Neural cell (in vitro differentiated cells): ENCODE data around the gene PAX8. TPM values are rescaled to one million over a fixed set of nuclear protein-coding genes. Genes with fewer than 3 reads are reported as not detected.
A peak's percentile ranks its signal among the peaks of the same experiment; 100 is the strongest.

Experiments used
- H2AFZ ChIP-seq: fragments of 200-600, 300-800 bp; sonication (generic), shearing (Covaris generic); 2 replicates; pipeline ENCODE4 v1.6.0; 2014; ENCODE audit warnings: low read depth, mild to moderate bottlenecking, antibody characterized with exemption, low read length, moderate library complexity
- H3F3A ChIP-seq: fragments of 200-600 bp; shearing (Covaris generic); 2 replicates; pipeline ENCODE4 v1.6.1; 2016; ENCODE audit warnings: mild to moderate bottlenecking, moderate library complexity, mixed read lengths, antibody characterized with exemption, low read length; ENCODE audit not compliant: insufficient read depth, poor library complexity, severe bottlenecking
- H3K27ac ChIP-seq: fragments of 200-600, 300-800 bp; sonication (generic), shearing (Covaris generic); 2 replicates; pipeline ENCODE4 v1.5.1; 2014; ENCODE audit warnings: mild to moderate bottlenecking, low read length, moderate library complexity
- H3K27me3 ChIP-seq: fragments of 300-800, 200-600 bp; sonication (generic), shearing (Covaris generic); 2 replicates; pipeline ENCODE4 v1.6.0; 2014; ENCODE audit warnings: mild to moderate bottlenecking, low read depth, low read length, moderate library complexity; ENCODE audit not compliant: insufficient read depth
- H3K36me3 ChIP-seq: fragments of 300-800, 200-600 bp; sonication (generic), shearing (Covaris generic); 2 replicates; pipeline ENCODE4 v1.5.1; 2014; ENCODE audit warnings: mild to moderate bottlenecking, antibody characterized with exemption, low read length, moderate library complexity; ENCODE audit not compliant: insufficient read depth
- H3K4me2 ChIP-seq: fragments of 300-800, 200-600 bp; sonication (generic), shearing (Covaris generic); 2 replicates; pipeline ENCODE4 v1.6.0; 2014; ENCODE audit warnings: mild to moderate bottlenecking, low read length
- H3K4me3 ChIP-seq: fragments of 300-800, 200-600 bp; sonication (generic), shearing (Covaris generic); 2 replicates; pipeline ENCODE4 v1.5.1; 2014; ENCODE audit warnings: mild to moderate bottlenecking, low read length, moderate library complexity
- H3K79me2 ChIP-seq: fragments of 200-600 bp; shearing (Covaris generic); replicated peaks from 2 replicates; pipeline ENCODE4 v1.6.0; 2014; ENCODE audit warnings: mild to moderate bottlenecking, low read length, moderate library complexity; ENCODE audit not compliant: insufficient read depth
- H3K9ac ChIP-seq: fragments of 300-800, 200-600 bp; sonication (generic), shearing (Covaris generic); 2 replicates; pipeline ENCODE4 v1.6.1; 2016; ENCODE audit warnings: mild to moderate bottlenecking, low read length, mixed read lengths
- H3K9me2 ChIP-seq: fragments of 200-600 bp; shearing (Covaris generic); 2 replicates; pipeline ENCODE4 v1.6.1; 2016; ENCODE audit warnings: mild to moderate bottlenecking, low read length, mixed read lengths; ENCODE audit not compliant: insufficient read depth
- H3K9me3 ChIP-seq: fragments of 200-600, 300-800 bp; sonication (generic), shearing (Covaris generic); 2 replicates; pipeline ENCODE4 v1.6.1; 2016; ENCODE audit warnings: mild to moderate bottlenecking, mixed run types, low read length, moderate library complexity, mixed read lengths
- H4K20me1 ChIP-seq: fragments of 200-600 bp; shearing (Covaris generic); 2 replicates; pipeline ENCODE4 v1.6.1; 2016; ENCODE audit warnings: mild to moderate bottlenecking, mixed run types; ENCODE audit not compliant: insufficient read depth
- EP300 ChIP-seq: fragments of 450-650 bp; conservative IDR thresholded peaks from 2 replicates; pipeline ENCODE4 v1.6.1; 2014; ENCODE audit warnings: antibody characterized with exemption, mild to moderate bottlenecking, moderate library complexity; ENCODE audit not compliant: poor library complexity, severe bottlenecking
- EZH2 ChIP-seq: fragments of 200-600, 300-800 bp; shearing (Covaris generic), sonication (generic); IDR thresholded peaks from 2 replicates; pipeline ENCODE4 v1.6.1; 2014; ENCODE audit warnings: antibody characterized with exemption, low read length, borderline replicate concordance, mild to moderate bottlenecking; ENCODE audit not compliant: insufficient read depth, poor library complexity, severe bottlenecking
- MXI1 ChIP-seq: fragments of 450-650 bp; conservative IDR thresholded peaks from 2 replicates; pipeline ENCODE4 v1.6.1; 2014; ENCODE audit warnings: antibody characterized with exemption, mild to moderate bottlenecking; ENCODE audit not compliant: poor library complexity, severe bottlenecking
- POLR2AphosphoS5 ChIP-seq: IDR thresholded peaks from 2 replicates; pipeline ENCODE4 v1.6.1; 2012
- RAD21 ChIP-seq: fragments of 450-650 bp; conservative IDR thresholded peaks from 2 replicates; pipeline ENCODE4 v1.6.1; 2014; ENCODE audit warnings: antibody characterized with exemption, mild to moderate bottlenecking, moderate library complexity
- REST ChIP-seq: IDR thresholded peaks from 2 replicates; pipeline ENCODE4 v1.6.1; 2012; ENCODE audit warnings: borderline replicate concordance
- SMC3 ChIP-seq: fragments of 450-650 bp; conservative IDR thresholded peaks from 2 replicates; pipeline ENCODE4 v1.6.1; 2014; ENCODE audit warnings: antibody characterized with exemption, mild to moderate bottlenecking, moderate library complexity; ENCODE audit not compliant: poor library complexity
- TAF1 ChIP-seq: IDR thresholded peaks from 2 replicates; pipeline ENCODE4 v1.6.1; 2012; ENCODE audit warnings: low read depth
- polyA plus RNA-seq: library from polyadenylated mRNA; depleted of rRNA; stranded (reverse); fragments of >200 nt; gene quantifications from 2 replicates; pipeline ENCODE4 v1.2.3, GENCODE V29; 2014
- TF ChIP-seq, protein P1 (sequence below): fragments of 450-650 bp; IDR thresholded peaks from 2 replicates; pipeline ENCODE4 v1.5.1; 2014; ENCODE audit warnings: antibody characterized with exemption, mild to moderate bottlenecking, moderate library complexity; ENCODE audit not compliant: poor library complexity, severe bottlenecking

Gene PAX8
- polyA plus RNA-seq, 1 donor from 2014 or later, result not detected

DNA sequence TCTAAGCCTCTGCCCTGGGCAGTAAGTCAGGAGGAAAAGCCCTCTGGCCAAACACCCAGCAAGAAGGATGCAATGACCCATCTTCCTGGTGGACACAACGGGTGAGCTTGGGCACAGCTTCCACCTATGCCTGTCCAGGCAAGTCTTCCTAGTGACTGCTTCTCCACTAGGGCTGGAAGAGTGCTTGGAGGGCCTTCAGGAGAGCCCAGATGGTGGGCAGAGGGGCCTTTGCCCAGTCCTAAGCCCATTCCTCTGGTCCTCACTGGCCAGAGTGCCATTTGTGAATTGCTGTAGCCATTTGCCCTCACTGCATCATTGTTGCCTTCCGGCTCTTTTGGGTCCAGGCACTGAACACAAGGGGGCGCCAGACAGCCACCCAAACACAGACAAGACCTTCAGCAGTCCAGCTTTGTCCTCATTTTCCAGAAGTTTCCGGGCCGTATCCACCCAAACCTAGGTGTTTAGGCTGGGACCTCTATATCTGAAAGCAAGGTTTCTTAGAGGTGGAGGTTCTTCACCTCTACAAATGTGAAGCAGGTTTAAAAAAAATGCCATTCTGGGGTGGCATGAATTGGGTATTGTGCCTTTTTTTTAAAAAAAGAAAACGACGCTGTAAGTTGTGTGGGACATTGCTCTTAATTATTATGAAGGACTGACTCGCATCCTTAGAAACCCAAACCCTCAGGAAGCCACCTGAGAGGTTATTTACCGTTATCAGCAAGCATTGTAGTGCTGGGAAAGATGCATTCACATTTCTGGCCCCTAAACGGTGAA, 29.5 kb downstream of the PAX8 start:
- Histone ChIP-seq H2AFZ (no peak overlapping the region), H3K4me3 (no peak overlapping the region), H3K27ac (no peak overlapping the region), H3K79me2 (no peaks in the 10 kb centered on the region), H3K9me2 (no peaks in the 10 kb centered on the region), H4K20me1 (no peaks in the 10 kb centered on the region), H3K36me3 (no peaks in the 10 kb centered on the region), H3K9me3 (no peaks in the 10 kb centered on the region), H3F3A (no peaks in the 10 kb centered on the region), H3K4me2 (no peak overlapping the region), H3K9ac (no peak overlapping the region), H3K27me3 (no peaks in the 10 kb centered on the region)
- TF ChIP-seq, protein P1, sequence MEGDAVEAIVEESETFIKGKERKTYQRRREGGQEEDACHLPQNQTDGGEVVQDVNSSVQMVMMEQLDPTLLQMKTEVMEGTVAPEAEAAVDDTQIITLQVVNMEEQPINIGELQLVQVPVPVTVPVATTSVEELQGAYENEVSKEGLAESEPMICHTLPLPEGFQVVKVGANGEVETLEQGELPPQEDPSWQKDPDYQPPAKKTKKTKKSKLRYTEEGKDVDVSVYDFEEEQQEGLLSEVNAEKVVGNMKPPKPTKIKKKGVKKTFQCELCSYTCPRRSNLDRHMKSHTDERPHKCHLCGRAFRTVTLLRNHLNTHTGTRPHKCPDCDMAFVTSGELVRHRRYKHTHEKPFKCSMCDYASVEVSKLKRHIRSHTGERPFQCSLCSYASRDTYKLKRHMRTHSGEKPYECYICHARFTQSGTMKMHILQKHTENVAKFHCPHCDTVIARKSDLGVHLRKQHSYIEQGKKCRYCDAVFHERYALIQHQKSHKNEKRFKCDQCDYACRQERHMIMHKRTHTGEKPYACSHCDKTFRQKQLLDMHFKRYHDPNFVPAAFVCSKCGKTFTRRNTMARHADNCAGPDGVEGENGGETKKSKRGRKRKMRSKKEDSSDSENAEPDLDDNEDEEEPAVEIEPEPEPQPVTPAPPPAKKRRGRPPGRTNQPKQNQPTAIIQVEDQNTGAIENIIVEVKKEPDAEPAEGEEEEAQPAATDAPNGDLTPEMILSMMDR, result peak; percentile 69
- TF ChIP-seq RAD21, result peak; percentile 67
- TF ChIP-seq POLR2AphosphoS5, result no peak
- TF ChIP-seq SMC3, result peak; percentile 70

DNA sequence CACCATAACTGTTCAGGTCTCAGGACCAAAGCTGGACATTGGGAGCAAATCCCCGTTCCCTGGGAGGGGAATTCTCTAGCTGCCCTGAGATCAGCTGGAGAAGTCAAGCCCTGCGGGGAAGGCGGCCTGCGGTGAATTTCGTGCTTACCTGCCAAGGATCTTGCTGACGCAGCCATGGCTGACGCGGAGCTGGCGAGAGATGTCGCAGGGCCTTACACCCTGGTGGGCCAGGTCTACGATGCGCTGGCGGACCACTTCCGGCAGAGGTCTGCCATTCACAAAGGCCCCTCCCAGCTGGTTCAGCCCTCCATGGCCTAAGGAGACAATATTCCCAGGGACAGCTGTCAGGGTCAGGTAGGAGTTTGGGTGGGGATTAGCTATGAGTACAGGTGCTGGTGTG, 32.1 kb downstream of the PAX8 start:
- TF ChIP-seq, protein P1, result no peak
- TF ChIP-seq EZH2, result no peak
- TF ChIP-seq RAD21, result no peak
- no peak for TF ChIP-seq MXI1
- Histone ChIP-seq H3K4me3 (no peak overlapping the region), H3K4me2 (no peak overlapping the region), H2AFZ (no peak overlapping the region), H3K9me3 (no peaks in the 10 kb centered on the region), H3K79me2 (no peaks in the 10 kb centered on the region), H3K9ac (no peak overlapping the region), H3K27me3 (no peaks in the 10 kb centered on the region), H3F3A (no peaks in the 10 kb centered on the region), H4K20me1 (no peaks in the 10 kb centered on the region), H3K9me2 (no peaks in the 10 kb centered on the region), H3K36me3 (no peaks in the 10 kb centered on the region), H3K27ac (no peak overlapping the region)

DNA sequence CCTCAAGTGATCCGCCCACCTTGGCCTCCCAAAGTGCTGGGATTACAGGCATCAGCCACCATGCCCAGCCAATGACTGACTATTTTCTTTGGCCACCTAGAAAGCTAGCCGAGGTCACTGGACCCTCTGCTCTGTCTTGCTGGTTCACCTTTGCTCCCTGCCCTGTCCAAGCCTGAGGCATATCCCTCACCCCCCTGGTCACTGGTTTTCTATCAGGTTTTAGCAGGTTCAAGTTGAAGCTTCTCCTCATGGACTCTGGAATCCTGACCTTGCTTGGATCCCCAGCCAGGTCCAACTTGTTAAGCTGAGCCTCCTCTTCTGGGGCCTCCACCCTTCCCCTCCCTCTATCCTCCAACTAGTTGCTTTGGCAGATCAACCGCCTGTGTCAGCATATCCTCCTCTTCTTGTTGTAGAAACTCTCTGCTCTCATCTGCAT, 33.4 kb downstream of the PAX8 start:
- no peak overlapping the region for H3K4me2 ChIP-seq
- no peaks in the 10 kb centered on the region for H3K27me3 ChIP-seq
- H3K27ac ChIP-seq, result no peak overlapping the region
- H3K9me3 ChIP-seq, result no peaks in the 10 kb centered on the region
- no peak for TF ChIP-seq POLR2AphosphoS5
- TF ChIP-seq MXI1, result no peak
- no peak for TF ChIP-seq REST
- TF ChIP-seq RAD21, result no peak
- TF ChIP-seq SMC3, result no peak
- TF ChIP-seq EP300, result no peak
- TF ChIP-seq TAF1, result no peak
- TF ChIP-seq, protein P1, result no peak
- TF ChIP-seq EZH2, result no peak
- H3K9ac ChIP-seq, result no peak overlapping the region
- H3F3A ChIP-seq, result no peaks in the 10 kb centered on the region
- no peak overlapping the region for H2AFZ ChIP-seq
- H3K36me3 ChIP-seq, result no peaks in the 10 kb centered on the region
- H3K9me2 ChIP-seq, result no peaks in the 10 kb centered on the region
- no peaks in the 10 kb centered on the region for H4K20me1 ChIP-seq
- no peaks in the 10 kb centered on the region for H3K79me2 ChIP-seq
- no peak overlapping the region for H3K4me3 ChIP-seq
